Measurements from ENCODE around the gene ELP5.

Gene ELP5

DNA sequence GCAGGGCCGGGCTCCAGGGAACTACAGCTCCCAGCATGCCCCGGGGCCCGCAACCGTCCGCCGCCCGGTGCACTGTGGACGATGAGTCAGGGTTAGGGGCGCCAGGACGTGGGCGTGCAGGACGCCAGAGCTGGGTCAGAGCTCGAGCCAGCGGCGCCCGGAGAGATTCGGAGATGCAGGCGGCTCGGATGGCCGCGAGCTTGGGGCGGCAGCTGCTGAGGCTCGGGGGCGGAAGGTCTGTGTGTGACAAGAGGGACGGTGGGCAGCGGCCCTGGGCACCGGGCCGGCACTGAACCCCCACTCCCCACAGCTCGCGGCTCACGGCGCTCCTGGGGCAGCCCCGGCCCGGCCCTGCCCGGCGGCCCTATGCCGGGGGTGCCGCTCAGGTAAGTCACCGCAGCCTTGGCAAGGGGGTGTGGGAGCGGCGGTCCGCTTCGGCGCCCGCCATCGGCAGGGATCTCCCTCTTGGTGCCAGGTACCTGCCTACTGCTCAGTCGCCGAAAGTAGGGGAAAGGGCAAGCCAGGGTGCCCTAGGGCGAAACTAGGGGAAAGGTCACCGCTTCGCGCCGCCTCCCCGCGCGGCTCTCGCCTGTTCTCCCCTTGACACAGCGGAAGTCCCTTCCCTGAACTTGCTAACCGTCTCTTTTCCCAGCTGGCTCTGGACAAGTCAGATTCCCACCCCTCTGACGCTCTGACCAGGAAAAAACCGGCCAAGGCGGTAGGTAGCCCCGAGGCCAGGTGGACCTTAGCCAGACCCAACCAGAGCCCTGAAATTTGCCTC is 32.0 kb upstream of the ELP5 start, which contains the start of the genes ACADVL and DLG4:
Gene ACADVL (plus strand): TSS at position 127 of the 781 bp plus-strand sequence. CDS start 47 bp downstream, at position 174.
Gene DLG4 (minus strand): TSS at position 25 of the 781 bp plus-strand sequence.
- TF ChIP-seq CTCF (IDR thresholded peaks at IDR 0.05; ENCODE audit: insufficient read depth, low read depth, low read length, missing control alignments): no peak
- DNase-seq (ENCODE audit: low read depth): peak; percentile 85

DNA sequence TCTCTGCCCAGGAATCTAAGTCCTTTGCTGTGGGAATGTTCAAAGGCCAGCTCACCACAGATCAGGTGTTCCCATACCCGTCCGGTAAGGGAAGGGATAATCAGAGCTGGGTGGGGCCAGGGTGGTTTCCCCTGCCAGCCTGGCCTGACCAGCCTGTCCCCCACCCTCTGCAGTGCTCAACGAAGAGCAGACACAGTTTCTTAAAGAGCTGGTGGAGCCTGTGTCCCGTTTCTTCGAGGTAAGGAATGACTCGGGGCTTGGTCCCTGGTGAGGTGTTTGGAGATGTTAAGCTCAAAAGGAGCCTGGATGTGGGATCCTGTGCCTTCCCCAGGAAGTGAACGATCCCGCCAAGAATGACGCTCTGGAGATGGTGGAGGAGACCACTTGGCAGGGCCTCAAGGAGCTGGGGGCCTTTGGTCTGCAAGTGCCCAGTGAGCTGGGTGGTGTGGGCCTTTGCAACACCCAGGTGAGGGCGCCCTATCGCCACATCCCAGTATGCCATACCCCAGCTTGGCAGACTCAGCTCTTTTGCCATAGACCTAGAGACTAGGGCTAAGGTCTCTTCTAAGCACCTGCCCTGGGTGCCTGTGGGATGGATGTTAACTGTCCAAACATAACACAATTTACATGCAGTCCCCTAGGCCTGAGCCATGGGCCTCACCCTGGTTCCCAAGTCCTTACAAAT is 31.3 kb upstream of the ELP5 start:
- TF ChIP-seq CTCF (IDR thresholded peaks at IDR 0.05; ENCODE audit: insufficient read depth, low read depth, low read length, missing control alignments): peak; percentile 70
- DNase-seq (ENCODE audit: low read depth): peak; percentile 80
- H3K4me3 ChIP-seq (ENCODE audit: low read depth, low read length): peak overlapping the region; percentile 68

More for the DNA sequence above, 32.0 kb upstream of the ELP5 start, which contains the start of the genes ACADVL and DLG4:
- H3K4me3 ChIP-seq (ENCODE audit: low read depth, low read length): peak within 1 kb of the TSS; percentile 68

GRCh38 chr17:7221278-7222092 is 30.5 kb upstream of the ELP5 start:
- TF ChIP-seq CTCF (IDR thresholded peaks at IDR 0.05; ENCODE audit: insufficient read depth, low read depth, low read length, missing control alignments): no peak
- H3K4me3 ChIP-seq (ENCODE audit: low read depth, low read length): no peak overlapping the region
- DNase-seq (ENCODE audit: low read depth): no peak

- H3K4me3 ChIP-seq (ENCODE audit: low read depth, low read length): no peak overlapping the region
- no peak for DNase-seq (ENCODE audit: low read depth)
- TF ChIP-seq CTCF (IDR thresholded peaks at IDR 0.05; ENCODE audit: insufficient read depth, low read depth, low read length, missing control alignments): no peak
Observed at GRCh38 chr17:7222093-7222971, 29.7 kb upstream of the ELP5 start.

DNA sequence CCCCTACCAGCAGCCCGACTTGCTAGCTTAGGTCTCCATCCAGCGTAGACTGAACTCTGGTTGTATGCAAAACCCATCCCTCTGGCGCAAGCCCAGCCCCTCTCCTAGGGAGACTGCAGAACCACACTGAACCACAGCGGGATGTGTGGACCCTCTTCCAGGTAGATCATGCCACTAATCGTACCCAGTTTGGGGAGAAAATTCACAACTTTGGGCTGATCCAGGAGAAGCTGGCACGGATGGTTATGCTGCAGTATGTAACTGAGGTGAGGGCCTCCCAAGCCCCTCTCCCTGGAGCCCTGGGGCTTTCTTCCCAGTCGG is 29.1 kb upstream of the ELP5 start:
- no peak overlapping the region for H3K4me3 ChIP-seq (ENCODE audit: low read depth, low read length)
- no peak for DNase-seq (ENCODE audit: low read depth)
- TF ChIP-seq CTCF (IDR thresholded peaks at IDR 0.05; ENCODE audit: insufficient read depth, low read depth, low read length, missing control alignments): no peak

DNA sequence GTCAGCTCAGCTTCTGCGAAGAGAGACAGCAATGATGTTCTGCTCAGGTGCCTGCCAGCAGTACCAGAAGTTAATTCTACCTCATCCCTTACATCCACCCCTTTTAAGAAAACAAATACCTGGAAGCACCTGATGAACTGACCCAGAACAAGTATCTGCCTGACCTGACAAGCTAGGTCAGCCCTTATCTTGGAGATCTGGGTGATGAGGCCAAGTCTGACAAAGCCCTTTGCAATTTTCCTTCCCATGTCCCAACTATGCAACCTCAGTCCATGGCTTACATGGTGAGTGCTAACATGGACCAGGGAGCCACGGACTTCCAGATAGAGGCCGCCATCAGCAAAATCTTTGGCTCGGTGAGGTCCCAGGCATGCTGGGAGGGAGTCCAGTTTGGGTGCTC is 28.6 kb upstream of the ELP5 start:
- no peak for TF ChIP-seq CTCF (IDR thresholded peaks at IDR 0.05; ENCODE audit: insufficient read depth, low read depth, low read length, missing control alignments)
- H3K4me3 ChIP-seq (ENCODE audit: low read depth, low read length): no peak overlapping the region
- no peak for DNase-seq (ENCODE audit: low read depth)
